Kidney (tissue), 14 donors: ENCODE data around the gene ITCH. TPM values are rescaled to one million over a fixed set of nuclear protein-coding genes. Genes with fewer than 3 reads are reported as not detected.
"Not testable (repeated sequence)": the region's sequence is repeated elsewhere in the genome, so short reads cannot be mapped to it uniquely, and the experiment has no call there.

Source experiments
- DNase-seq, 5 donors: peaks; one replicate each; pipeline ENCODE4 v3.0.0-alpha.2; 2013 to 2020
- FAIRE-seq: peaks from 2 replicates; lab custom pipeline; 2012; peaks lifted over from hg19 to GRCh38; lab: Jason Lieb, UNC
- H3K27ac ChIP-seq, 2 donors: one replicate each; pipeline ENCODE4 v1.7.0; 2013; ENCODE audit warnings: low read depth in 2 of 2, low read length in 2 of 2, inconsistent platforms in 1 of 2
- H3K27me3 ChIP-seq: one replicate; pipeline ENCODE4 v1.7.1; 2013; ENCODE audit warnings: low read length, inconsistent platforms; ENCODE audit not compliant: control insufficient read depth, insufficient read depth
- H3K36me3 ChIP-seq, 3 donors: one replicate each; pipeline versions ENCODE4 v1.7.0 to v1.7.1; 2013; ENCODE audit warnings: low read length in 3 of 3, control low read depth in 1 of 3, inconsistent platforms in 1 of 3; ENCODE audit not compliant: insufficient read depth in 3 of 3, control insufficient read depth in 2 of 3
- H3K4me1 ChIP-seq, 3 donors: one replicate each; pipeline versions ENCODE4 v1.7.0 to v1.7.1; 2013; ENCODE audit warnings: low read length in 3 of 3, inconsistent platforms in 1 of 3, low read depth in 1 of 3; ENCODE audit not compliant: control insufficient read depth in 2 of 3, insufficient read depth in 2 of 3
- H3K4me3 ChIP-seq, 3 donors: one replicate each; pipeline versions ENCODE4 v1.7.0 to v1.8.1; 2013; ENCODE audit warnings: low read length in 3 of 3, control low read depth in 1 of 3, inconsistent platforms in 1 of 3
- H3K9ac ChIP-seq, 3 donors: one replicate each; pipeline versions ENCODE4 v1.7.0 to v1.7.1; 2013; ENCODE audit warnings: low read length in 3 of 3, control low read depth in 1 of 3, inconsistent platforms in 1 of 3
- H3K9me3 ChIP-seq, 3 donors: one replicate each; pipeline versions ENCODE4 v1.7.0 to v1.7.1; 2013; ENCODE audit warnings: low read length in 3 of 3, control low read depth in 1 of 3, inconsistent platforms in 1 of 3; ENCODE audit not compliant: control insufficient read depth in 2 of 3, insufficient read depth in 1 of 3
- CTCF ChIP-seq: IDR thresholded peaks from 3 replicates; pipeline ENCODE4 v1.5.1; 2012; ENCODE audit warnings: mild to moderate bottlenecking, moderate library complexity, borderline replicate concordance; ENCODE audit not compliant: insufficient read depth; ENCODE audit errors: extremely low read depth
- intact Hi-C: fragments of 100-400 bp; cut with DNase I; formaldehyde crosslinking; loops from one replicate; pipeline ENCODE4 v1.11.1; 2022
- polyA plus RNA-seq: library from polyadenylated mRNA; stranded (reverse); fragments of 350-450 nt; fragmentation: Illumina TruSeq; extraction: RNeasy Lipid Tissue Mini Kit (QIAGEN cat#74804); gene quantifications from one replicate; pipeline ENCODE4 v1.2.3, GENCODE V29; 2014; ENCODE audit warnings: low read depth, low replicate concordance; ENCODE audit not compliant: insufficient read depth
- total RNA-seq: library from RNA; stranded (reverse); fragmentation: NEBNext Ultra II Directional; extraction: Animal tissue kit (Norgen Biotek cat#: 25700); gene quantifications from one replicate; pipeline ENCODE4 v1.2.1, GENCODE V29; 2021
- donor health status: control.
- donor health status: control.
- donor health status: control.
- donor health status: control.
- donor health status: control.
- donor health status: DM: yes; HTN: yes; CAD: no.
- donor health status: Normal renal cell carcinoma (clear cell type).

Gene ITCH
- total and polyA plus RNA-seq, 2 donors from 2014 or later: 10.1 to 63.1 TPM

GRCh38 chr20:34426026-34426425 is 63.0 kb downstream of the ITCH start:
- FAIRE-seq (no peak), DNase-seq (no peak)
- H3K4me3 ChIP-seq: no peak overlapping the region
- H3K27ac ChIP-seq: no peak overlapping the region
- H3K27me3 ChIP-seq: no peaks in the 10 kb centered on the region
- intact Hi-C loops: no loop called here
- H3K9ac ChIP-seq: no peak overlapping the region
- no peaks in the 10 kb centered on the region for H3K4me1 ChIP-seq
- H3K9me3 ChIP-seq: no peaks in the 10 kb centered on the region
- peaks cover 0 to 16% (median 9%) of the 10 kb centered on the region in 3 donors for H3K36me3 ChIP-seq
- TF ChIP-seq CTCF: no peak

- DNase-seq (no peak), FAIRE-seq (no peak)
- H3K4me3 ChIP-seq: no peak overlapping the region
Measured at GRCh38 chr20:34427331-34427730, 64.3 kb downstream of the ITCH start.

GRCh38 chr20:34427784-34428183 is 64.7 kb downstream of the ITCH start:
- Histone ChIP-seq H3K4me1 (no peaks in the 10 kb centered on the region), H3K4me3 (no peak overlapping the region), H3K27me3 (no peaks in the 10 kb centered on the region), H3K36me3 (peaks cover 0 to 16% (median 9%) of the 10 kb centered on the region in 3 donors), H3K9me3 (no peaks in the 10 kb centered on the region), H3K27ac (no peak overlapping the region), H3K9ac (no peak overlapping the region)
- FAIRE-seq (no peak), DNase-seq (no peak)
- TF ChIP-seq CTCF: no peak
- intact Hi-C loops: no loop called here

More at GRCh38 chr20:34427331-34427730, 64.3 kb downstream of the ITCH start:
- Histone ChIP-seq H3K36me3 (peaks cover 0 to 16% (median 9%) of the 10 kb centered on the region in 3 donors), H3K27ac (no peak overlapping the region), H3K9me3 (no peaks in the 10 kb centered on the region), H3K4me1 (no peaks in the 10 kb centered on the region), H3K9ac (no peak overlapping the region), H3K27me3 (no peaks in the 10 kb centered on the region)
- no peak for TF ChIP-seq CTCF
- intact Hi-C loops: no loop called here

- no peak overlapping the region for H3K9ac ChIP-seq
- no peaks in the 10 kb centered on the region for H3K9me3 ChIP-seq
- no peaks in the 10 kb centered on the region for H3K27me3 ChIP-seq
- FAIRE-seq (no peak), DNase-seq (no peak)
- H3K4me3 ChIP-seq: no peak overlapping the region
- no peak overlapping the region for H3K27ac ChIP-seq
- TF ChIP-seq CTCF: no peak
- H3K4me1 ChIP-seq: no peaks in the 10 kb centered on the region
- peaks cover 0 to 10% (median 1%) of the 10 kb centered on the region in 3 donors for H3K36me3 ChIP-seq
- intact Hi-C loops: no loop called here
Measured at GRCh38 chr20:34431168-34431567, 68.1 kb downstream of the ITCH start.

GRCh38 chr20:34432663-34433062 is 69.6 kb downstream of the ITCH start:
- H3K4me1 ChIP-seq, H3K9me3 ChIP-seq, H3K27ac ChIP-seq, H3K36me3 ChIP-seq, H3K9ac ChIP-seq, FAIRE-seq, H3K27me3 ChIP-seq, H3K4me3 ChIP-seq, DNase-seq, intact Hi-C loops: not testable (repeated sequence)
